HG03060 (cell line): ENCODE measurements around the gene USP8.

Source experiments
- ATAC-seq: cut with Tn5 transposase; IDR thresholded peaks from one replicate; pipeline ENCODE4 v1.9.1; 2021; ENCODE audit warnings: low read depth, moderate number of reproducible peaks; ENCODE audit not compliant: unreplicated experiment

The USP8 gene

GRCh38 chr15:50531163-50531562, 107.0 kb downstream of the USP8 start:
- ATAC-seq, result no peak

DNA sequence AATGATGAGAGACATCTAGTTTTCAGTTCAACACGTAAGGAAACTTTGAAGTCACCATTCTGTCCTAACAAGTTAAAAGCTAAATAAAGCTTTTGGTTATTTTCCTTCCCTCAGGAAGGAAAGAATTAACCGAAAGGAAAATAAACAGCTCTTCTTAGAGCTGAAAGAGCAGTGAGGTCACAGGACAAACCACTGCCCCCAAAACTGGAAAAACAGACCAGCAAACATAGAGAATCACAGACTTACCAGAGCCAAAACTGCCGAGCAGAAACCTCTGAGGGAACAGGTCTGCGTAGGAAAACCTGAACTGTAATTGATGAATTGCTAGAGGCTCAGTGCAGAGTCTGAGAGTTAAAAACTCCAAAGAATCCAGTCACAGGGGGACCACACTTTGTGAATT, 107.6 kb downstream of the USP8 start:
- ATAC-seq, result no peak

DNA sequence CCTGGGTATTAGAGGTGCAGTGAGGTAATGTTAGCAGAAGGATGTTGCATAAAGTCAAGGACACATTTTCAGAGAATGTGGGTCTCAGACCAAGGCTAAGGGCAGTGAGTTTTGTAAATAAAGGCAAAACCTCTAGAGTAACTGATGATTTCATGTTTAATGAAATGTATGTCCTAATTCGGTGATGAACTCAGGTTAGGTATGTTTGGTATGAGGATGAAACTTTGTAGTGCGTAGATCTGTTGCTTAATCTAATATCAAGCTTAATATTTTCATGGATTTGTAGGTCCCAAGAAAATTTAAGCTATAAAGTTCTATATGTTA, 118.6 kb downstream of the USP8 start:
- ATAC-seq, result no peak

- ATAC-seq, result no peak
These were observed 119.4 kb downstream of the USP8 start for GRCh38 chr15:50543556-50543955.

- ATAC-seq, result no peak
These were observed 120.2 kb downstream of the USP8 start for GRCh38 chr15:50544368-50544767.

DNA sequence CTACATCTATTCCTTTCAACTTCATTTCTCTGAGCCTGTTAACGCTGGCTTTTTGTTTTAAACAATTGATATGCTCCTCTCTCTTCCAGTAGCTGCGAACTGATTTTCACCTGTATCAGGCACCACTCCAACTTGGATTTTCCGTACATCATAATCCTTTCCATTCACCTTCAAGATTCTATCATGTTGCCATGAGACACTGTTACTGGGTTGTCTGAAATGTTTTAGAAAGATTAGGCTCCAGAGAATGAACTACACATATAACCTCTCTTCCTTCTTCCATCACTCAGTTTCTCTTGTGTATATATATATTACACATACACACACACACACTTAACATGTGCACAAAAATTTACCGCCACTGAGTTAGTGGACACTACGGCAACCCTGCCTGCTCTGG, 122.4 kb downstream of the USP8 start, which contains the start of gene USP50:
Gene USP50, minus strand, starts transcription at position 101 of the 400 bp plus-strand sequence. CDS start 141 bp downstream, outside the sequence.
- ATAC-seq, result no peak

- no peak for ATAC-seq
These were observed 125.1 kb downstream of the USP8 start for GRCh38 chr15:50549326-50549725.

DNA sequence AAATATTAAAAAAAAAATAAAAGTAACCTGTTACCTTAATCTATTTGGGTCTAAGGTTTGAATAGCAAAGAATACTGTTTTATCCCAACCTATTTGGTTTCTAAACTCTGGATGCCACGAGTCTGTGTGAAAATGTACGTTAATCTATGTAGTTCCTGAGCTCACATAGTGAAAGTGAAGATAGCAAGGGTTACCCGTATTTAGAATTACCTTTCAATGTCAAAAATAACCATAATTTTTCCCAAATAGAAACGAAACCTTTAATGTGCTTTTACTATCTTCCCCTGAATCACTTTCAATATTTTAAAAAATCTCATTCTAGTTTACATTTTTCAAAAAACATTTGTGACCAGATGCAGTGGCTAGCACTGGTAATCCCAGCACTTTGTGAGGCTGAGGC, 128.0 kb downstream of the USP8 start:
- ATAC-seq, result no peak

- ATAC-seq, result no peak
These were observed 132.6 kb downstream of the USP8 start for GRCh38 chr15:50556642-50557371.

DNA sequence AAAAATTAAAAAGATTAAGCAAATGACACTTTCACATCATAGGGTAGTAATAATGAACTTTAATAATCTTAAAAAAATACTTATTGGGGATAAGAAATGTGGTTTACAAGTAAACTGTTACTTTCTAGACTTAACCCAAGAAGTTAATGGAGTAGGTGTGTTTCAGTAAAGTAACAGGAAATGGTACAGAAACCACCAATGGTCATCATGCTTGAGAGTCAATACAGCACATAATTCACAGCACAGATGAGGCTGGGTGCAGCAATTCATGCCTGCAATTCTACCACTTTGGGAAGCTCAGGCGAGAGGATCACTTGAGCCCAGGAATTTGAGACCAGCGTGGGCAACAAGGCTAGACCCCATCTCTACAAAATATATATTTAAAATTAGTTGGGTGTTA, 133.8 kb downstream of the USP8 start:
- ATAC-seq, result no peak

DNA sequence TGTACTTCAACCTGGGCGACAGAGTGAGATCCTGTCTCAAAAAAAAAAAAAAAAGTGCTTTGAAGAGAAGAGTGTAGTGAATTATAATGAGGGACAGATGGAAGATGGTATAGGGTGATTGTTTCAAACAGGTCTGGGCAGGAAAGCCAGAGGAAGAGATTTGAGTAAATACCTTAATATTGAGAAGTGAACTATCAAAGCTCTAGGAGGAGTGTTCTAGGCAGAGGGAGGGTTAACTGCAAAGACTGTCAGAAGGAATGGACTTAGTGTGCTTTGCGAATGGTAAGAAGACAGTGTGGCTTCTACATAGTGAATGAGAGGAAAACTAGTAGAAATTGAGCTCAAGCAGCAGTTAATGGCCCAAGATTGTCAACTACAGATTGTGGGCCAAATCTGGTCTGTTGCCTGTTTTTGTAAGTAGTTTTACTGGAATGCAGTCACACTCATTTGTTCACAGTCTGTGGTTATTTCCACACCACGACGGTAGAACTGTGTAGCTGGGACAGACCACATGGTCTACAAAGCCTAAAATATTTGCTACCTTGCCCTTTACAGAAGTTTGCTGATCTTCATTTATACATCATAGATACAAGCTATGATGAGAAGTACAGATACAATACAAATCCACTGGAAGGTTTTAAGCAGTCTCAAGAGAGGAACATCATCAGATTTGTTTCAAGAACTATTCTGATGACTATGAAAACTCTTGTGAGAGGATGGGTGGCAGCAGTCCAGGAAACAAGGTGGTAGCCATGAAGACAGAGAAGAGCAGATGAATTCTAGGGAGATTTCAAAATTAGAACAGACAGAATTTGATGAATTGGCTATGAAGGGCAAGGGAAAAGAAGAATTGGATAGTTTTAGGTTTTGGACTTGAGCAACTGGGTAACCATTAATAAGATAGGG, 138.8 kb downstream of the USP8 start:
- no peak for ATAC-seq

GRCh38 chr15:50563756-50564155, 139.6 kb downstream of the USP8 start:
- ATAC-seq, result no peak
